GM12878 (cell line): ENCODE results near the gene BCL2L13. TPM values are rescaled to one million over a fixed set of nuclear protein-coding genes. Genes with fewer than 3 reads are reported as not detected.

Source experiments
- ATAC-seq: fragments of 200-7000 bp; cut with Tn5 transposase; 3 replicates; pipeline ENCODE4 v1.9.1; 2020; ENCODE audit warnings: mild to moderate bottlenecking, moderate library complexity
- BruUV-seq: library from RNA; stranded (reverse); fragments of 400-500 nt; replicated peaks from 2 replicates; lab custom pipeline; 2021; lab: Mats Ljungman, UMichigan
- CTCF ChIA-PET: fragments of 300-600 bp; sonication (Branson Sonifier 250); formaldehyde crosslinking; extraction: SDS; loops from one replicate; lab custom pipeline; 2021; ENCODE audit warnings: inconsistent platforms; lab: Yijun Ruan, JAX
- POLR2A ChIA-PET: fragments of 350-600 bp; formaldehyde crosslinking; extraction: SDS; loops from one replicate; lab custom pipeline; 2021; ENCODE audit warnings: inconsistent platforms; lab: Charles Lee
- RAD21 ChIA-PET: fragments of 300-600 bp; sonication (Branson Sonifier 250); formaldehyde crosslinking; loops from one replicate; lab custom pipeline; 2023; ENCODE audit warnings: antibody characterized with exemption; ENCODE audit not compliant: unreplicated experiment; lab: Charles Lee
- SMC1A ChIA-PET: fragments of 300-600 bp; sonication (Branson Sonifier 250); formaldehyde crosslinking; loops from one replicate; lab custom pipeline; 2023; ENCODE audit not compliant: unreplicated experiment, uncharacterized antibody; lab: Charles Lee
- DNase-seq: peaks from one replicate; pipeline ENCODE4 v3.0.0-alpha.2; 2011; ENCODE audit warnings: low read depth, low spot score
- FAIRE-seq: peaks from 3 replicates; lab custom pipeline; 2011; peaks lifted over from hg19 to GRCh38; lab: Jason Lieb, UNC
- H2AFZ ChIP-seq: 2 replicates; pipeline ENCODE4 v1.6.0; 2011; ENCODE audit warnings: low read depth, low read length, control low read depth; ENCODE audit not compliant: control insufficient read depth
- H3K27ac ChIP-seq: 2 replicates; pipeline ENCODE4 v1.5.1; 2011; ENCODE audit warnings: control low read depth; ENCODE audit not compliant: control insufficient read depth, insufficient read depth
- H3K27me3 ChIP-seq, 2 experiments: replicated peaks in 1 of 2; 2 replicates each; pipeline versions ENCODE4 v1.6.0 to v1.6.1; 2011; ENCODE audit warnings: low read length in 1 of 2; ENCODE audit not compliant: control insufficient read depth in 2 of 2, insufficient read depth in 2 of 2
- H3K36me3 ChIP-seq, 2 experiments: 2 replicates each; pipeline ENCODE4 v1.5.1; 2011; ENCODE audit warnings: low read length in 1 of 2; ENCODE audit not compliant: control insufficient read depth in 2 of 2, insufficient read depth in 2 of 2
- H3K4me1 ChIP-seq: 2 replicates; pipeline ENCODE4 v1.6.1; 2011; ENCODE audit warnings: mild to moderate bottlenecking, low read length, moderate library complexity, mixed read lengths; ENCODE audit not compliant: control insufficient read depth, insufficient read depth
- H3K4me2 ChIP-seq: 2 replicates; pipeline ENCODE4 v1.6.0; 2011; ENCODE audit warnings: control low read depth; ENCODE audit not compliant: control insufficient read depth, insufficient read depth
- H3K4me3 ChIP-seq: fragments of 200-600 bp; sonication (generic); 2 replicates; pipeline ENCODE4 v1.5.1; 2016
- H3K79me2 ChIP-seq: 2 replicates; pipeline ENCODE4 v1.6.0; 2011; ENCODE audit warnings: low read length; ENCODE audit not compliant: control insufficient read depth, insufficient read depth
- H3K9ac ChIP-seq: 2 replicates; pipeline ENCODE4 v1.8.0; 2011; ENCODE audit warnings: low read length, control low read depth, mixed read lengths; ENCODE audit not compliant: control insufficient read depth, insufficient read depth
- H3K9me3 ChIP-seq: replicated peaks from 3 replicates; pipeline ENCODE4 v1.5.1; 2011; ENCODE audit warnings: mild to moderate bottlenecking, low read length; ENCODE audit not compliant: control insufficient read depth, insufficient read depth
- H4K20me1 ChIP-seq: 2 replicates; pipeline ENCODE4 v1.6.0; 2011; ENCODE audit not compliant: control insufficient read depth, insufficient read depth
- ATF7 ChIP-seq: fragments of 450-650 bp; IDR thresholded peaks from 2 replicates; pipeline ENCODE4 v1.6.1; 2016; ENCODE audit warnings: low read depth, mild to moderate bottlenecking
- CHD2 ChIP-seq: IDR thresholded peaks from 2 replicates; pipeline ENCODE4 v1.6.1; 2011; ENCODE audit warnings: low read depth, low read length, improper control_type of control experiment, borderline replicate concordance
- CHD4 ChIP-seq: fragments of 200-600 bp; sonication (generic); IDR thresholded peaks from 2 replicates; pipeline ENCODE4 v1.6.1; 2016; ENCODE audit warnings: mild to moderate bottlenecking
- HDAC6 ChIP-seq: fragments of 200-600 bp; sonication (generic); IDR thresholded peaks from one replicate; pipeline ENCODE4 v1.8.0; 2017; ENCODE audit warnings: antibody characterized with exemption; ENCODE audit not compliant: unreplicated experiment
- NBN ChIP-seq: fragments of 450-650 bp; IDR thresholded peaks from 2 replicates; pipeline ENCODE4 v1.6.1; 2016
- PAX5 ChIP-seq: IDR thresholded peaks from 2 replicates; pipeline ENCODE4 v1.6.1; 2011; ENCODE audit warnings: low read depth, low read length, borderline replicate concordance
- RAD51 ChIP-seq: fragments of 450-650 bp; IDR thresholded peaks from 2 replicates; pipeline ENCODE4 v1.6.1; 2016; ENCODE audit warnings: moderate library complexity, mild to moderate bottlenecking, inconsistent platforms
- RELA ChIP-seq: fragments of 450-650 bp; IDR thresholded peaks from 2 replicates; pipeline ENCODE4 v1.8.0; 2014; ENCODE audit warnings: borderline replicate concordance; ENCODE audit not compliant: partially characterized antibody
- RUNX3 ChIP-seq: IDR thresholded peaks from 2 replicates; pipeline ENCODE4 v1.6.1; 2012; ENCODE audit warnings: low read length, inconsistent platforms
- SPI1 ChIP-seq: IDR thresholded peaks from 2 replicates; pipeline ENCODE4 v1.6.1; 2011; ENCODE audit warnings: low read depth, mild to moderate bottlenecking, low read length, moderate library complexity, borderline replicate concordance; ENCODE audit not compliant: insufficient read depth
- SRF ChIP-seq, 2 experiments: IDR thresholded peaks; 2 replicates each; pipeline ENCODE4 v1.6.1; 2011; ENCODE audit warnings: low read depth in 2 of 2, low read length in 2 of 2, mild to moderate bottlenecking in 1 of 2, moderate library complexity in 1 of 2
- ZBED1 ChIP-seq: IDR thresholded peaks from 2 replicates; pipeline ENCODE4 v1.6.1; 2016; ENCODE audit warnings: borderline replicate concordance
- ZBTB4 ChIP-seq: fragments of 450-650 bp; formaldehyde crosslinking; IDR thresholded peaks from 2 replicates; pipeline ENCODE4 v1.4.0; 2022; ENCODE audit warnings: mild to moderate bottlenecking, moderate library complexity
- ZNF24 ChIP-seq: fragments of 450-650 bp; IDR thresholded peaks from 2 replicates; pipeline ENCODE4 v1.6.1; 2017; ENCODE audit warnings: antibody characterized with exemption, mild to moderate bottlenecking
- WGBS: methylation state at CpG from one replicate; pipeline ENCODE4 v1.1.6; 2016; ENCODE audit warnings: low lambda C conversion rate; ENCODE audit not compliant: insufficient replicate concordance, insufficient coverage; ENCODE audit errors: missing lambda C conversion rate; 5-methylcytosine and 5-hydroxymethylcytosine counted together
- in situ Hi-C: fragments of 300-500 bp; cut with MboI; formaldehyde crosslinking; loops from 9 replicates; pipeline ENCODE4 v1.14.3; 2018; ENCODE audit warnings: mixed read lengths
- intact Hi-C: fragments of 100-400 bp; cut with micrococcal nuclease; formaldehyde crosslinking; loops from one replicate; pipeline ENCODE4 v1.14.2; 2022; ENCODE audit not compliant: unreplicated experiment
- polyA plus RNA-seq, 11 experiments: library from polyadenylated mRNA; depleted of rRNA in 4 of 11; unstranded in 6 of 11; stranded (reverse) in 5 of 11; fragments of >200 nt; fragmentation: Nextera tagmentation in 4 of 11; fragmentation: Illumina TruSeq in 1 of 11; extraction: Ambion mirVana in 4 of 11; extraction: Trizol in 1 of 11; gene quantifications; 1 replicate in 1 of 11; 2 replicates in 10 of 11; pipeline versions ENCODE4 v1.2.1 to v1.2.3, GENCODE V29; 2011 to 2016; ENCODE audit warnings: inconsistent platforms in 2 of 11, missing spikeins in 2 of 11, low read depth in 1 of 11
- total RNA-seq, 4 experiments: library from RNA; depleted of rRNA in 3 of 4; stranded (reverse); fragments of >200 nt in 3 of 4; fragmentation: Illumina TruSeq in 1 of 4; extraction: Trizol in 1 of 4; gene quantifications; 2 replicates each; pipeline versions ENCODE4 v1.2.1 to v1.2.3, GENCODE V29; 2013 to 2021

The BCL2L13 gene
- total and polyA plus RNA-seq, 10 of the 15 experiments (the other 5 are each of a cell fraction or from before 2014, with no cell fraction given), result 18.6 to 30.6 (median 28.2) TPM

GRCh38 chr22:17629641-17630040 lies 8.9 kb upstream of the BCL2L13 start:
- 90% methylated on average over 7 of the region's 7 CpGs for WGBS
- Histone ChIP-seq H2AFZ (no peak overlapping the region), H3K27ac (no peak overlapping the region; the same call in 1 of the 2 replicates), H3K79me2 (peaks cover 23% of the 10 kb centered on the region), H4K20me1 (no peaks in the 10 kb centered on the region), H3K27me3 (no peaks in the 10 kb centered on the region)
- SMC1A ChIA-PET, result no interaction called here
- intact Hi-C loops, result loop anchor here (5.0 to 10.0 kb wide), 2 partner anchors 75 to 148 kb away; no protein-coding TSS in a partner anchor
- DNase-seq, result no peak
- CTCF ChIA-PET, result interaction anchor here (1.2 kb wide), 1 partner anchor 71 kb away, joined by 4 read pairs; no protein-coding TSS in a partner anchor
- RAD21 ChIA-PET, result no interaction called here
- POLR2A ChIA-PET, result no interaction called here
- BruUV-seq, result no TSS peak
- TF ChIP-seq SPI1 (no peak), RAD51 (no peak), HDAC6 (no peak), CHD4 (no peak), NBN (no peak), ATF7 (no peak), SRF (IDR thresholded peaks at IDR 0.05; ENCODE audit: low read depth in 2 of 2, low read length in 2 of 2) (no peak)
- TF ChIP-seq, all 136 proteins: peak for 0
- no peak overlapping the region for H3K9ac ChIP-seq
- H3K4me1 ChIP-seq, result no peaks in the 10 kb centered on the region
- no peak for ATAC-seq
- H3K4me2 ChIP-seq, result peak overlapping the region; percentile 13; the same call in 1 of the 2 replicates
- in situ Hi-C loops, result loop anchor here (25.0 kb wide), 1 partner anchor 1808 kb away; the partner anchor contains the start of genes C22orf39, HIRA and MRPL40
- FAIRE-seq, result no peak
- no peaks in the 10 kb centered on the region for H3K9me3 ChIP-seq
- H3K36me3 ChIP-seq, result no peaks in the 10 kb centered on the region
- no peak overlapping the region; the same call in 1 of the 2 replicates for H3K4me3 ChIP-seq

- Histone ChIP-seq H3K4me2 (no peak overlapping the region), H3K27ac (no peak overlapping the region), H3K9ac (no peak overlapping the region), H3K4me3 (no peak overlapping the region), H3K9me3 (no peaks in the 10 kb centered on the region), H3K4me1 (no peaks in the 10 kb centered on the region), H4K20me1 (no peaks in the 10 kb centered on the region), H2AFZ (no peak overlapping the region), H3K79me2 (peaks cover 20% of the 10 kb centered on the region), H3K36me3 (no peaks in the 10 kb centered on the region), H3K27me3 (no peaks in the 10 kb centered on the region)
- TF ChIP-seq ZBED1, result no peak
- TF ChIP-seq ZBTB4 (CRISPR knock-in tag), result no peak
- no peak for TF ChIP-seq CHD2
- no peak for TF ChIP-seq RELA
- no peak for TF ChIP-seq RUNX3
- no peak for TF ChIP-seq PAX5
- TF ChIP-seq ZNF24, result no peak
- no peak for TF ChIP-seq HDAC6
- DNase-seq, result no peak
- intact Hi-C loops, result loop anchor here (10.0 kb wide), 1 partner anchor 74 kb away; no protein-coding TSS in a partner anchor
- SMC1A ChIA-PET, result no interaction called here
- RAD21 ChIA-PET, result no interaction called here
- 97% methylated on average over 9 of the region's 9 CpGs for WGBS
- CTCF ChIA-PET, result no interaction called here
- ATAC-seq, result no peak
- BruUV-seq, result no TSS peak
- no peak for FAIRE-seq
- POLR2A ChIA-PET, result interaction anchor here (0.7 kb wide), 3 partner anchors 148 to 169 kb away, joined by 3 to 4 read pairs (median 3); no protein-coding TSS in a partner anchor
- in situ Hi-C loops, result loop anchor here (25.0 kb wide), 1 partner anchor 1806 kb away; the partner anchor contains the start of genes C22orf39, HIRA and MRPL40
These were observed 7.4 kb upstream of the BCL2L13 start for GRCh38 chr22:17631076-17631565.
